NCI-H69 (cell line): ENCODE results near the gene PXDC1.

ENCODE experiments used
- DNase-seq: peaks from one replicate; lab custom pipeline; 2025; lab: John Stamatoyannopoulos, UW

The PXDC1 gene

DNA sequence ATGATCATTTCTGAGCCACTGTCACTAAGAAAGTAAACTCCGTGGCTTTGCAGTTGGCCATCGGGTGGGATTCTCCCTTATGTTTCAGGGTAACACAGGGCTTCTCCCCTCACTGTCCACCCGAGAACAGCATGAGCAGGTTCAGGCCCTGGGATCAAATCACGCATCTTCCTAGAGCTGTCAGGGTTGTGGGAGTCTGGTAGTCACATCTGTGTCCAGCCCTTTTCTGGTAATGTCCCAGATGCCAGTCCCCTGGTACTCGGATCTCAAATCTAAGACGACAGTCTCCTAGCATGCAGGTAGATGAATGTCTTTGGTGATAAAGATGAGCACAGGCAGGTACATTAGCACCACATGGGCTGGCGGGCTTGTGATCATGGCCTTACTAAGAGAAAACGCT is 4.8 kb downstream of the PXDC1 start:
- DNase-seq: no peak

- no peak for DNase-seq
Observed at GRCh38 chr6:3746119-3746691, 5.3 kb downstream of the PXDC1 start.

DNA sequence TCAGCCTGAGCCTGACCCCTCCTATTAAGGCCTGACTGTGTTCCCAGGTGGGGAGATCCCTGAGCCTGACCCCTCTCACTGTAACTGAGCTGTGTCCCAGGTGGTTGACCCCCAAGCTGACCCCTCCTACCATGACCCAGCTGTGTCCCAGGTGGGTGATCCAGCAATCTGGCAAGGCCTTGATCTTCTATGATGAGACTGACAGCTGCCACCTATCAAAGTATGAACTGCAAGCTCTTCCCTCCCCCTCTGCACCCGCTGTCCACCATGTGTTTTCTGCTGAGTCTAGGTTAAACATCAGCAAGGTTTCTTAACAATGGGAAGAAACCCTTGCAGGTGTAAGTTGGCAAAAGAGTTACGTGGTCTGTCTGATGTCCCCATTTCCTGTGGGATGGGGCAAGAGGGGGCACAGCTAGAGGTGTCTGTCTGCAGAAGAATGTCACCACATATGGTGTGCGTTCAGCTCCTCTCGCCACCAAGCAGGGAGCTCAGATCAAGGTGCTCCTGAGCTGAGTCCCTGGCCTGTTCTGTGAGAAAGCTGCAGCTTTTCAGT is 5.9 kb downstream of the PXDC1 start:
- no peak for DNase-seq

- DNase-seq: no peak
Observed at GRCh38 chr6:3744901-3745470, 6.5 kb downstream of the PXDC1 start.

DNA sequence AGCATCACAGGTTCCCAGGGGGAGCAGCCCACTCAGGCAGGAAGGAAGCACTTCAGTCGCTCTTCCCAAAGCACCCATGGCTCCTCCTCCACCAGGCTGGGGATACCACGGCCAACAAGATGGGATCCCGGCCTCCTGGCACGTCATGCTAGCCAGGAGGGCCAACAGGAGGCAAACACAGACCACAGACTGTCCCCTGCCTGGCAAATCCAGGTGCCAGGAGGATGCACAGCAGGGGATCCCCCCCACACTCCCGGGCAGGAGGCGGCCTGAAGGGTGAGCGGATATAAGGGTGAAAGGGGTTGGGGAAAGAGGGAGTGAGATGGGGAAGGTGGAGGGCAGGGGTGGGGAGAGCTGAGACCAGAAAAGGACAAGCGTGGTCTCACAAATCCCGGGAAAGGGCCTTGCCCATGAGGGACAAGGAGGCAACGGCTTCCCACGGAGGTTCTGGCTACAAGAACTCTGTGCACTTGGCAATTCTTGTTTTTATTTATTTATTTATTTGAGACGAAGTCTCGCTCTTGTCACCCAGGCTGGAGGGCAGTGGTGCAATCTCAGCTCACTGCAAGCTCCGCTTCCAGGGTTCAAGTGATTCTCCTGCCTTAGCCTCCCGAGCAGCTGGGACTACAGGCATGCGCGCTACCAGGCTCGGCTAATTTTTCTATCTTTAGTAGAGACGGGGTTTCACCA is 7.2 kb downstream of the PXDC1 start:
- no peak for DNase-seq

DNA sequence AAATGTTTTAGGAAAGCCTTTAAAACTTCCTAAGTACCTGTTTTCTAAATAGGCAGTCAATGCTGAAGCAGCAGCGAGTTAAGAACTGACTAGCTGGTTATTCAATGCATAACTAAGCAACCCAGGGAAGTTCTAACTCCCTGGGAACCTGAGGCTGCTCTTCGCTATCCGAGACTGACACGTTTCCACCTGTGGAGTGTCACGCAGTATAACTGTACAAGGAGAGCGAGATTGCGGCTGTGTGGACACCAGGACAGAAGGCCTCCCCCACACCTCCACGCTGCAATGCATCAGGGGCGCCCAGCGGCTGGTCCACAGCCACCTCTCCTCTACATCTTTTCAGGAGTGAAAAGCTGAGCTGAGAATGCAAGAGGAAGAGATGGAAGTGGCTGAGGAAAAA is 8.0 kb downstream of the PXDC1 start:
- no peak for DNase-seq

DNA sequence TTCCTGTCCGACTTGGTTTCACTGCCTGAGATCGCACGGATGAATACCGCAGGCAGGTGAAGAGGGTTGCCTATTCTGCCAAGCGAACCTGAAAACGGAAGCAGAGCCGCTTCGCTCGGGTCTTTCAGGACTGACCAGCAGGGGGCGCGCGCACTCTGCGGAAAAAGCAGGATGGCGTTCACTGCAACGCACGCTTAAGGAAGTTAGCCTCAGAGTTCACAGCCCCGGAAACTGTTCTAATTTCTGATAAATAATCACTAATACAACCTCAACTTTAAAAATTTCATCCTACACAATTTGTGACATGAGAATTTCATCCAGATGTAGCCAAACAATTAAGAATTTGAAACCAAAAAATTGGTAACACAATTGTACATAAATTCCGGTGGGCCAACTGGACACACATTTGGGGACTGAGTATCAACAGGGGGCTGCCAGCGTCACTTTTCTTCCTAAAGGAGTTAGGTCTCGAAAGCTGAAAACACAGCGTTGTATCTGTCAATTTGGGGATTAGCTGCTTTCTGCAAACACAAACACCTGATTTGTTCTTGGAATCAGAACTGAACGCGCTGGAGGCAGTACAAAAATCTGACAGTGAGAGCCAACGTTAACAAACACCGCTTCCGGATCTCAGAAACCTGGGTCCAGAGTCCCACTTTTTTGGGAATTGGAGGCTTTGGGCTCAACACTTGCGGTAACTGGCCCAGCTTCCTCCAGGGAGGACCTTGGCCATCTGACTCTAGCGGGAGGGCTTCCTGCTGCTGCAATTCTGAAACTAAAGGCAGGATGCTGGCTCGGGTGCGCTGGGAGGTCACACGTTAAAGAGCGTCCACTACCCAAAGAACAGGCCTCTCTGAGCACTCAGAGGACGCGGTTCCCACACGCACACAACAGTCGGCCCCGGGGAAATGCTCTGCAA is 8.8 kb downstream of the PXDC1 start:
- DNase-seq: peak; percentile 83

GRCh38 chr6:3742076-3742425 is 9.5 kb downstream of the PXDC1 start:
- no peak for DNase-seq

- DNase-seq: peak; percentile 49
Observed at GRCh38 chr6:3741477-3741871, 10.0 kb downstream of the PXDC1 start.

DNA sequence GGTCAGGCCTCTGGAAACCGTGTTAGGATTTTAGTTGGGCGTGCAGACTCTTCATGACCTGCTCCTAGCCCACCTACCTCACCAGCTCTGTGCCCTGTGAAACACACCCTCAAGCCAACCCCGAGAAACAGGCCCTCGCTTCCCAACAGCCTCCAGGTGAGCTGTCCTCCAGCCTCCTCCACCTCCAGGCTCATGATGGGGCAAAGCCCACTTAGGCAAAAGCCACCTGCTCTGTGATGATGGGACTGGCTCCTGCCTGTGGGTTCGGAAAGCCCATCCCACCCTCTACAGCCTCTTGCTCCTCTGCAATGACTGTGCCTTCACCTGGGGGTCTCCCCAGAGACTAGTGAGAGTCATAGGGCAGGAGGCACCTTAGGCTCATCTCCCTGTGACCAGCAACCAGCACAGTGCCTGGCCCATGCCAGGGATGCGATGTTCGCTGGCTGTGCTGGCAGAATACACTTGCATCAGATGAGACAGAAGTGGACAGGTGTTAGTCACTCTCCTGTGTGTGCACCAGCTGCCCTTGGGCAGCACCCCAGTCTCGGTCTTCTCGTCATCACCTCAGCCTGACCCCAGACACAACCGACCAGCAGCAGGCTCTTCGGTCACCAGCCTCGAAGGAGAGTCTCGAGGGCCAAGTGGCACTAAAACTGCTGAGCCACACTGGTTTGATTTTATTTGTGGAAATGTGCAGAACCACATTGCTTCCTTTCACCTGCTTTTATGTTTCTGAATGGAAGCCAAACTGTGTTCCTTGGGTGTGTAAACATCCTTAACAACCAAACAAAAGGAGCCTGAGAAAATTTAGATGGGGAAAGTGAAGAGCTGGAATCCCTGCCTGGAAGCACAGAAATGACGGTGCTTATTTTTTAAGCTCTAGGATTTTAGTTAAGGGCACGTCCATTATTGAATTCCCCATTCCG is 10.7 kb downstream of the PXDC1 start:
- peak; percentile 46 for DNase-seq

- no peak for DNase-seq
Observed at GRCh38 chr6:3739311-3739897, 12.1 kb downstream of the PXDC1 start.

DNA sequence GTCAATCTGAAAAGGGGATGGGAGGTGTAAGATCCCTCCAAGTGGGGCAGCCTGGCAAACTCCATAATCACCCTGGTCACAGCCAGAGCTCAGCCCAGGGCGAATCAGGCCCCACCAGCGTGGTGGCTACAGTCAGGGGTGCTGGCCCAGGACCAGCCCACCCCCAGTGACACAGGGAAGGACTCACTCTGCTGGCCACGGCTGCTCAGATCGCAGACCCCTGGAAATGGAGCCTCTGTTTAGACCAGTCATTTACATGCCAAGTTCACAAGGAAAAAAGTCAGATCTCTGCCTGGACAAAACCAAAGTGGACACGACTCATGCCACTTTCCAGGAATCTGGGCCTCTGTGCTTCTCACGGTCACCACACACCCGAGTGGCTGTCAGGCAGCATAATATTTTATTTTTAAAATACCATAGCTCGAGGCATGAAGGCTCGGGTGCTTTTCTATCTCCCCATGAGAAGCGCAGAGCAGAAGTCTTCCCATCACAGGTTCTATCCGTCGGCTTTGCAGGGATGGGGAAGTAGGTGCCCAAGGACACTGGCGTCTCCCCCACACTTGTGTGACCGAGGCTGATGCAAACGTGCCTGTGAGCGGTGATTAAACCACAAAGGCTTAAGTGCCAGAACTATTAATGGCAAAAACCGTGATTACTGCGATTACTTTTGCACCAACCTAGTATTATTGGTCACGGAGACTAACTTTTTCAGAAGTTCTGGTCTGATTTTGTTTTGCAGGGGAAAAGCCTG is 13.0 kb downstream of the PXDC1 start:
- DNase-seq: no peak

DNA sequence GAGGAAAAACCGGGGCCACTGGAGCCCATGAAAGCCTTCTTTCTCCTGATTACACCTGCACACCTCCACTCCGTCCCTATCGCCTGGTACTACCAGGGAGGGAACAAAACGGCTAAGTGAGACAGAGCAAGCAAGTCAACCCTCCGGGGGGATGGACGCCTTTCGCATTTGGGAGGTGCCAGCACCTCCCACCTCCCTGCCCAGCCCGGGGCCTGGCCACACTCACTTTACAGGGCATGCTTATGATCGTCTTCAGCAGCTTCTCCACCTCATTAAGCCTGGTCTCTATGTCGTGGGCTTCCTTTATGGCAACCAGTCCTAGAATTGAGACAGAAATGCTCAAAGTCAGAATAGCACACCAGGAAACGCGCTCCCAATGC is 13.7 kb downstream of the PXDC1 start:
- no peak for DNase-seq

DNA sequence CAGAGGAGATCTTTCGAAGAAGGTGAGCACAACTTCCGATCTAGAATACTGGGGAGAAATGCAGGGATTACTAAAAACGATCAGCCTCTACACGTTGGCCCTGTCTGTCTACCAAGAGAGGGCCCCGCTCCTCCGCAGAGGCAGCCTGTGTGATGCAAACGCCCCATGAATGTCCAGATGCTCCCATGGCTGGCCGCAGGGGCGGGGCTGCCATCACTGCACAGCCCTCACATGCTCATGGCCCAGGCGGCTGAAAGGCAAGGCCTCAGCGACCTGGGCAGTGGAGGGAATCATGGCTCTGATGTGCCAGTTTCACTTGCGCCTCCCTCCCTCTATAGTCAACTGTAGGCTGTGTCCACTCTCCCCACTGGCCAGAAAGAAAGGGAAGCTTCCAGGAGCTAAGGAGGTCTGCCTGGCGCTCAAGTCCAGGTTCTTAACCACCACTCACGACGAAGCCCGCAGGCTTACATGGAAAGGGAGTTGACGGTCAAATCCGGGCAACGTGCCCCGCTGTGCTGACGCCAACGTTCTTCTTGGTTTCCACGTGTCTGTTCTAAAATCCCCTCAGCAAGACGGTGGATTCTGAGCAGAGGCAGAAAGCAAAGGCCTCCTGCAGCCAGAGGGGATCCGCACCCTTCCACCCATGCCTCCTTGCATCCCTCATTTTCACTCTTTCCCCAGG is 14.2 kb downstream of the PXDC1 start:
- DNase-seq: no peak

DNA sequence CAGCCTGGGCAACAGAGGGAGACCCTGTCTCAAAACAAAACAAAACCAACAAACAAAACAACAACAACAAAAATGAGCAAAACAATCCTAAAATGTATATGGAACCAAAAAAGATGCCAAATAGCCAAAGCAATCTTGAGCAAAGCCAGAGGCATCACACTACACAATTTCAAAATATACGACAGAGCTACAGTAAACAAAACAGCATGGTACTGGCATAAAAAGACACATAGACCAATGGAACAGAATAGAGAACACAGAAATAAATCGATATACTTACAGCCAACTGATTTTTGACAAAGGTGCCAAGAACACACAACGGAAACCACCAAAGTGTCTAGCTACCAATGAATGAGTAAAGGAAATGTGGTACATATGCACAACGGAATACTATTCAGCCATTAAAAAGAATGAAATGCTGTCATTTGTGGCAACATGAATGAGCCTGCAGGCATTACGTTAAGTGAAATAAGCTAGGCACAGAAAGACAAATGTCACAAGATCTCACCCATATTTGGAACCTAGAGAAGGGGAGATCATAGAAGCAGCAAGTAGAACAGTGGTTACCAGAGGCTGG is 16.4 kb downstream of the PXDC1 start:
- DNase-seq: no peak

DNA sequence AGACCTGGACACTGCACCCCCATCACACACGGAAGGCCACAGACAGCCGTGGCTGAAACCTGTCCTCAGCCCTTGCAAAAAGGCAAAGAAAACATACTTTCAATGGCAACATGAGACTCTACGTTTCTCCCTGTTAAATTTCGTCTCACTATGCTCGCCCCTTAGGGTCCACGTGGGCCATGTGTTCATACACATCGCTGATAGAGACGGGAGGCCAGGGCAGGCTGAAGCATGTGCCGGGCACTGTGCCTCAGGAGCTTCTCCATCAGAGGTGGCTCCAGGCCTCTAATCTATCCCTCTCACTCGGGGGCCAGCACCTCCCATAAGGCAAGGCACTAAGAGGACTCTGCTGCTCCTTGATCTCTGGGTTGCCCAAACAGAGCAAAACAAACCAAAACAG is 17.5 kb downstream of the PXDC1 start:
- no peak for DNase-seq

- DNase-seq: no peak
Observed at GRCh38 chr6:3733321-3733925, 18.1 kb downstream of the PXDC1 start.

- peak; percentile 85 for DNase-seq
Observed at GRCh38 chr6:3732345-3733141, 19.0 kb downstream of the PXDC1 start.
